HCT116 (cell line): ENCODE data around the gene SLC25A20. TPM values are rescaled to one million over a fixed set of nuclear protein-coding genes. Genes with fewer than 3 reads are reported as not detected.

Experiments used
- ATAC-seq: fragments of 200-7000 bp; cut with Tn5 transposase; 2 replicates; pipeline ENCODE4 v1.9.1; 2020; ENCODE audit warnings: mild to moderate bottlenecking, moderate library complexity
- BruUV-seq: library from RNA; stranded (reverse); fragments of 400-500 nt; replicated peaks from 2 replicates; lab custom pipeline; 2021; lab: Mats Ljungman, UMichigan
- CTCF ChIA-PET: fragments of 300-600 bp; sonication (Branson Sonifier 250); formaldehyde crosslinking; loops from one replicate; lab custom pipeline; 2021; ENCODE audit warnings: antibody characterized with exemption; lab: Charles Lee
- POLR2A ChIA-PET: fragments of 300-600, 350-600 bp; sonication (Branson Sonifier 250); formaldehyde crosslinking; loops from one replicate; lab custom pipeline; 2021; ENCODE audit warnings: antibody characterized with exemption; lab: Charles Lee
- RAD21 ChIA-PET, 2 experiments: fragments of 300-600 bp; sonication (Branson Sonifier 250); formaldehyde crosslinking; loops; one replicate each; lab custom pipeline; 2023; ENCODE audit warnings: low total read pairs in 2 of 2; ENCODE audit not compliant: uncharacterized antibody in 2 of 2, unreplicated experiment in 2 of 2, low non-redundant PET in 1 of 2; lab: Charles Lee
- DNase-seq: peaks from one replicate; pipeline ENCODE4 v3.0.0-alpha.2; 2010; ENCODE audit warnings: low read depth, low spot score
- H2AFZ ChIP-seq: fragments of 200-600 bp; shearing (Covaris generic), sonication (generic); 2 replicates; pipeline ENCODE4 v1.6.1; 2017; ENCODE audit warnings: low read depth, mixed run types, mixed read lengths, antibody characterized with exemption, low read length; ENCODE audit not compliant: poor library complexity, severe bottlenecking
- H3K27ac ChIP-seq: 2 replicates; pipeline ENCODE4 v1.5.1; 2012; ENCODE audit warnings: low read depth, low read length
- H3K27me3 ChIP-seq: fragments of 200-600 bp; sonication (generic); 2 replicates; pipeline ENCODE4 v1.6.1; 2016; ENCODE audit warnings: mixed run types, low read length, mixed read lengths; ENCODE audit not compliant: insufficient read depth
- H3K36me3 ChIP-seq, 2 experiments: fragments of 200-500 bp in 1 of 2; fragments of 200-600 bp in 1 of 2; sonication (Bioruptor generic) in 1 of 2; sonication (generic) in 1 of 2; 2 replicates each; pipeline versions ENCODE4 v1.5.1 to v1.6.1; 2014 to 2016; ENCODE audit warnings: low read length in 2 of 2, inconsistent platforms in 1 of 2, mixed read lengths in 1 of 2, mixed run types in 1 of 2; ENCODE audit not compliant: insufficient read depth in 2 of 2, control insufficient read depth in 1 of 2
- H3K4me1 ChIP-seq, 2 experiments: fragments of 200-600 bp in 1 of 2; sonication (generic) in 1 of 2; 2 replicates each; pipeline versions ENCODE4 v1.5.1 to v1.6.1; 2012 to 2017; ENCODE audit warnings: low read length in 2 of 2, inconsistent platforms in 1 of 2, mild to moderate bottlenecking in 1 of 2, mixed read lengths in 1 of 2, mixed run types in 1 of 2, moderate library complexity in 1 of 2; ENCODE audit not compliant: insufficient read depth in 2 of 2, control insufficient read depth in 1 of 2
- H3K4me2 ChIP-seq: fragments of 200-600 bp; sonication (generic); 2 replicates; pipeline ENCODE4 v1.6.1; 2017; ENCODE audit warnings: mixed run types, low read length, mixed read lengths
- H3K4me3 ChIP-seq, 2 experiments: fragments of 200-600 bp in 1 of 2; sonication (generic) in 1 of 2; replicated peaks in 1 of 2; 2 replicates each; pipeline ENCODE4 v1.5.1; 2011 to 2016; ENCODE audit warnings: low read length in 2 of 2, control low read depth in 1 of 2, low read depth in 1 of 2, mild to moderate bottlenecking in 1 of 2, mixed read lengths in 1 of 2, mixed run types in 1 of 2
- H3K79me2 ChIP-seq: fragments of 200-600 bp; sonication (generic); 2 replicates; pipeline ENCODE4 v1.6.1; 2017; ENCODE audit warnings: mild to moderate bottlenecking, mixed run types, low read length, moderate library complexity, mixed read lengths; ENCODE audit not compliant: insufficient read depth
- H3K9ac ChIP-seq: fragments of 200-600 bp; sonication (generic); 2 replicates; pipeline ENCODE4 v1.6.1; 2016; ENCODE audit warnings: low read length, mixed read lengths
- H3K9me2 ChIP-seq: fragments of 200-600 bp; sonication (generic), shearing (Covaris generic); 2 replicates; pipeline ENCODE4 v1.6.1; 2017; ENCODE audit warnings: mixed run types, mild to moderate bottlenecking, moderate library complexity; ENCODE audit not compliant: insufficient read depth
- H3K9me3 ChIP-seq, 2 experiments: fragments of 200-500 bp in 1 of 2; fragments of 200-600 bp in 1 of 2; sonication (Bioruptor generic) in 1 of 2; sonication (generic) in 1 of 2; 2 replicates each; pipeline ENCODE4 v1.6.1; 2014 to 2017; ENCODE audit warnings: low read length in 2 of 2, mixed read lengths in 2 of 2, inconsistent platforms in 1 of 2, low read depth in 1 of 2, mild to moderate bottlenecking in 1 of 2, mixed run types in 1 of 2, moderate library complexity in 1 of 2; ENCODE audit not compliant: control insufficient read depth in 1 of 2, insufficient read depth in 1 of 2
- H4K20me1 ChIP-seq: fragments of 200-600 bp; sonication (generic), shearing (Covaris generic); 2 replicates; pipeline ENCODE4 v1.6.1; 2017; ENCODE audit warnings: mixed run types, mild to moderate bottlenecking, moderate library complexity; ENCODE audit not compliant: insufficient read depth
- CBX3 ChIP-seq: IDR thresholded peaks from 2 replicates; pipeline ENCODE4 v1.6.1; 2012; ENCODE audit warnings: low read depth
- EGR1 ChIP-seq: IDR thresholded peaks from 2 replicates; pipeline ENCODE4 v1.6.1; 2012; ENCODE audit warnings: low read depth
- EZH2 ChIP-seq: fragments of 200-600 bp; sonication (generic); IDR thresholded peaks from 2 replicates; pipeline ENCODE4 v1.6.1; 2017; ENCODE audit warnings: antibody characterized with exemption, mixed run types
- FOSL1 ChIP-seq: IDR thresholded peaks from 2 replicates; pipeline ENCODE4 v1.6.1; 2012; ENCODE audit warnings: low read depth
- JUND ChIP-seq: IDR thresholded peaks from 2 replicates; pipeline ENCODE4 v1.6.1; 2012
- POLR2AphosphoS5 ChIP-seq: IDR thresholded peaks from 2 replicates; pipeline ENCODE4 v1.6.1; 2011; ENCODE audit warnings: mild to moderate bottlenecking, low read depth, low read length, moderate library complexity
- SP1 ChIP-seq: IDR thresholded peaks from 2 replicates; pipeline ENCODE4 v1.6.1; 2012; ENCODE audit warnings: low read depth
- SRF ChIP-seq: IDR thresholded peaks from 2 replicates; pipeline ENCODE4 v1.6.1; 2012; ENCODE audit warnings: low read depth
- TCF7L2 ChIP-seq: IDR thresholded peaks from 2 replicates; pipeline ENCODE4 v1.7.0; 2011; ENCODE audit warnings: borderline replicate concordance, inconsistent platforms; ENCODE audit not compliant: insufficient read depth, insufficient read length; ENCODE audit errors: extremely low read depth
- YY1 ChIP-seq: IDR thresholded peaks from 2 replicates; pipeline ENCODE4 v1.6.1; 2011; ENCODE audit warnings: low read length, low read depth, moderate library complexity, mild to moderate bottlenecking; ENCODE audit not compliant: insufficient replicate concordance; ENCODE audit errors: extremely low read depth
- ZNF274 ChIP-seq: fragments of 200-500 bp; sonication (Bioruptor generic); IDR thresholded peaks from 2 replicates; pipeline ENCODE4 v1.6.1; 2014; ENCODE audit warnings: mild to moderate bottlenecking, low read depth, low read length, inconsistent platforms
- intact Hi-C: fragments of 100-400 bp; cut with micrococcal nuclease; formaldehyde crosslinking; loops from 2 replicates; pipeline ENCODE4 v1.10.0; 2022
- total RNA-seq: library from RNA; stranded (reverse); gene quantifications from one replicate; pipeline ENCODE4 v1.2.1, GENCODE V29; 2021; ENCODE audit not compliant: unreplicated experiment
- TF ChIP-seq, protein P1 (sequence below): IDR thresholded peaks from 2 replicates; pipeline ENCODE4 v1.6.1; 2012; ENCODE audit warnings: low read depth
- TF ChIP-seq, protein P2 (sequence below), 3 experiments: fragments of 200-600 bp in 1 of 3; sonication (generic) in 1 of 3; IDR thresholded peaks in 2 of 3; conservative IDR thresholded peaks in 1 of 3; 2 replicates each; pipeline ENCODE4 v1.5.1; 2012 to 2017; ENCODE audit warnings: low read depth in 2 of 3, low read length in 2 of 3, antibody characterized with exemption in 1 of 3, borderline replicate concordance in 1 of 3, control low read depth in 1 of 3, mild to moderate bottlenecking in 1 of 3, mixed read lengths in 1 of 3, mixed run types in 1 of 3, moderate library complexity in 1 of 3; ENCODE audit not compliant: insufficient read depth in 1 of 3
- TF ChIP-seq, protein P3 (sequence below): IDR thresholded peaks from 2 replicates; pipeline ENCODE4 v1.6.1; 2011; ENCODE audit warnings: mild to moderate bottlenecking, low read length, moderate library complexity; ENCODE audit not compliant: insufficient replicate concordance; ENCODE audit errors: extremely low read depth

Gene SLC25A20
- total RNA-seq, 1 experiment from 2014 or later: 8.7 TPM

DNA sequence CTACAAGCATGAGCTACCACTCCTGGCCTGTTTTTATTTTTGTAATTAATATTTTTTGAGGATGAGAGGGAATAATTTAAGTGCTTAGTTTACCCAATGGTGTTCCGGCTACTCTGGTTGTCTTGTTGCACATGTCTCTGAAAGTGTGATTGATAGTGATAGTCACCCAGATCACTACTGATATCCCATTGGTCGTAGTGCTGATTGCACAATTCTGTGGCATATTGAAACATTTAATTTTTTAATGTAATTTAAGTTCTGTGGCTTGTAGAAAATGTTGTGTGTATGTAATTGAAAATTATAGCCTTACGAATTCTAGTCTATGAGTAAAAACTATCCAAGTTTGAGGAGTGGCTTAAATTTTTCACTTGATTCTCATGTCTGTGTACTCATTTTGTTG is 31.9 kb upstream of the SLC25A20 start (continued):
- TF ChIP-seq, protein P1, sequence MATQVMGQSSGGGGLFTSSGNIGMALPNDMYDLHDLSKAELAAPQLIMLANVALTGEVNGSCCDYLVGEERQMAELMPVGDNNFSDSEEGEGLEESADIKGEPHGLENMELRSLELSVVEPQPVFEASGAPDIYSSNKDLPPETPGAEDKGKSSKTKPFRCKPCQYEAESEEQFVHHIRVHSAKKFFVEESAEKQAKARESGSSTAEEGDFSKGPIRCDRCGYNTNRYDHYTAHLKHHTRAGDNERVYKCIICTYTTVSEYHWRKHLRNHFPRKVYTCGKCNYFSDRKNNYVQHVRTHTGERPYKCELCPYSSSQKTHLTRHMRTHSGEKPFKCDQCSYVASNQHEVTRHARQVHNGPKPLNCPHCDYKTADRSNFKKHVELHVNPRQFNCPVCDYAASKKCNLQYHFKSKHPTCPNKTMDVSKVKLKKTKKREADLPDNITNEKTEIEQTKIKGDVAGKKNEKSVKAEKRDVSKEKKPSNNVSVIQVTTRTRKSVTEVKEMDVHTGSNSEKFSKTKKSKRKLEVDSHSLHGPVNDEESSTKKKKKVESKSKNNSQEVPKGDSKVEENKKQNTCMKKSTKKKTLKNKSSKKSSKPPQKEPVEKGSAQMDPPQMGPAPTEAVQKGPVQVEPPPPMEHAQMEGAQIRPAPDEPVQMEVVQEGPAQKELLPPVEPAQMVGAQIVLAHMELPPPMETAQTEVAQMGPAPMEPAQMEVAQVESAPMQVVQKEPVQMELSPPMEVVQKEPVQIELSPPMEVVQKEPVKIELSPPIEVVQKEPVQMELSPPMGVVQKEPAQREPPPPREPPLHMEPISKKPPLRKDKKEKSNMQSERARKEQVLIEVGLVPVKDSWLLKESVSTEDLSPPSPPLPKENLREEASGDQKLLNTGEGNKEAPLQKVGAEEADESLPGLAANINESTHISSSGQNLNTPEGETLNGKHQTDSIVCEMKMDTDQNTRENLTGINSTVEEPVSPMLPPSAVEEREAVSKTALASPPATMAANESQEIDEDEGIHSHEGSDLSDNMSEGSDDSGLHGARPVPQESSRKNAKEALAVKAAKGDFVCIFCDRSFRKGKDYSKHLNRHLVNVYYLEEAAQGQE: no peak
- TF ChIP-seq SP1: no peak
- TF ChIP-seq EGR1: no peak

DNA sequence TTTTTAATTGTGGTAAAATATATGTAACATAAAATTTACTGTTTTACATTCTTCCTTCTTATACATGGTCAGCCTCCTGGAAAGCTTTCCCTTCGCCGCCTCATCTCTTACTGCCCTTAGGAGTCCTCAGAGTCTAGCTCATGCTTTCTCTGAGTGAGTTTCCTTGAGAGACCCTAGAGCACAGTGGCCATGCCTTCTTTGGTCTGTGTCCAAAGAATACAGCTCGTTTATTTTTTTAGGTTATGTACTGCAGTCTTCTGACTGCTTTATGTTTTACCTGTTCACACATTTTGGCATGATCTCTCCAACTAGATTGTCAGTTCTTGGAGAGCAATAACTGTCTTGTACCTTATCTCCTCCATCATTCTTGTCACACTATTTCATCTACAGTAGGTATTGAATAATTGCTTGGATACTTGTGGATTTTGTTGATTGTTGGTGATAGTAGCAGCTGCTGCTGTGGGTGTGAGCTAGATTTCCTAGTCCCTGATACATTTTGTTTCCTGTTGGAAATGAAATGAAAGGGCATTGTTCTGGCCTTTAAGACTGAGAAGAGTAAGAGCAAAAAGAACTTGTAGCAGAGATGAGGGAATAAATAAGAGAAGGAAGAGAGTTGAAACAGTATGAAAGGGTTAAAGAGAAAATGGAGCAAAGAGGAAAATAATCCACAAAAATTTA is 30.8 kb upstream of the SLC25A20 start:
- Histone ChIP-seq H3K4me3 (no peak overlapping the region), H3K4me1 (peaks cover 15 to 25% of the 10 kb centered on the region in 2 experiments), H3K9ac (no peak overlapping the region), H4K20me1 (peaks cover 23% of the 10 kb centered on the region; the same call in 1 of the 2 replicates), H3K36me3 (peaks cover 18 to 43% of the 10 kb centered on the region in 2 experiments), H2AFZ (no peak overlapping the region), H3K9me3 (no peaks in the 10 kb centered on the region), H3K9me2 (no peaks in the 10 kb centered on the region), H3K4me2 (no peak overlapping the region), H3K27me3 (no peaks in the 10 kb centered on the region), H3K79me2 (peaks cover 98% of the 10 kb centered on the region), H3K27ac (no peak overlapping the region)
- RAD21 ChIA-PET: no interaction called here
- no peak for ATAC-seq
- TF ChIP-seq YY1 (no peak), POLR2AphosphoS5 (no peak), TCF7L2 (no peak), ZNF274 (no peak), JUND (no peak), EZH2 (no peak), SRF (no peak), FOSL1 (no peak), CBX3 (no peak)
- TF ChIP-seq, protein P2, sequence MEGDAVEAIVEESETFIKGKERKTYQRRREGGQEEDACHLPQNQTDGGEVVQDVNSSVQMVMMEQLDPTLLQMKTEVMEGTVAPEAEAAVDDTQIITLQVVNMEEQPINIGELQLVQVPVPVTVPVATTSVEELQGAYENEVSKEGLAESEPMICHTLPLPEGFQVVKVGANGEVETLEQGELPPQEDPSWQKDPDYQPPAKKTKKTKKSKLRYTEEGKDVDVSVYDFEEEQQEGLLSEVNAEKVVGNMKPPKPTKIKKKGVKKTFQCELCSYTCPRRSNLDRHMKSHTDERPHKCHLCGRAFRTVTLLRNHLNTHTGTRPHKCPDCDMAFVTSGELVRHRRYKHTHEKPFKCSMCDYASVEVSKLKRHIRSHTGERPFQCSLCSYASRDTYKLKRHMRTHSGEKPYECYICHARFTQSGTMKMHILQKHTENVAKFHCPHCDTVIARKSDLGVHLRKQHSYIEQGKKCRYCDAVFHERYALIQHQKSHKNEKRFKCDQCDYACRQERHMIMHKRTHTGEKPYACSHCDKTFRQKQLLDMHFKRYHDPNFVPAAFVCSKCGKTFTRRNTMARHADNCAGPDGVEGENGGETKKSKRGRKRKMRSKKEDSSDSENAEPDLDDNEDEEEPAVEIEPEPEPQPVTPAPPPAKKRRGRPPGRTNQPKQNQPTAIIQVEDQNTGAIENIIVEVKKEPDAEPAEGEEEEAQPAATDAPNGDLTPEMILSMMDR (IDR thresholded peaks at IDR 0.05 in 2 of 3, conservative IDR thresholded peaks at IDR 0.05 in 1 of 3; ENCODE audit: borderline replicate concordance in 1 of 3, insufficient read depth in 1 of 3, low read depth in 2 of 3, low read length in 2 of 3): no peak
- TF ChIP-seq, protein P3, sequence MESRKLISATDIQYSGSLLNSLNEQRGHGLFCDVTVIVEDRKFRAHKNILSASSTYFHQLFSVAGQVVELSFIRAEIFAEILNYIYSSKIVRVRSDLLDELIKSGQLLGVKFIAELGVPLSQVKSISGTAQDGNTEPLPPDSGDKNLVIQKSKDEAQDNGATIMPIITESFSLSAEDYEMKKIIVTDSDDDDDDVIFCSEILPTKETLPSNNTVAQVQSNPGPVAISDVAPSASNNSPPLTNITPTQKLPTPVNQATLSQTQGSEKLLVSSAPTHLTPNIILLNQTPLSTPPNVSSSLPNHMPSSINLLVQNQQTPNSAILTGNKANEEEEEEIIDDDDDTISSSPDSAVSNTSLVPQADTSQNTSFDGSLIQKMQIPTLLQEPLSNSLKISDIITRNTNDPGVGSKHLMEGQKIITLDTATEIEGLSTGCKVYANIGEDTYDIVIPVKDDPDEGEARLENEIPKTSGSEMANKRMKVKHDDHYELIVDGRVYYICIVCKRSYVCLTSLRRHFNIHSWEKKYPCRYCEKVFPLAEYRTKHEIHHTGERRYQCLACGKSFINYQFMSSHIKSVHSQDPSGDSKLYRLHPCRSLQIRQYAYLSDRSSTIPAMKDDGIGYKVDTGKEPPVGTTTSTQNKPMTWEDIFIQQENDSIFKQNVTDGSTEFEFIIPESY: no peak
- BruUV-seq: no TSS peak
- CTCF ChIA-PET: no interaction called here
- intact Hi-C loops: no loop called here
- DNase-seq: no peak
- POLR2A ChIA-PET: no interaction called here
